Activated CD4-positive, CD25-positive, alpha-beta regulatory T cell (primary cell): ENCODE results near the gene THSD4.

Source experiments
- DNase-seq, 4 experiments: peaks; one replicate each; lab custom pipeline; 2025; lab: John Stamatoyannopoulos, UW

The THSD4 gene

GRCh38 chr15:71586463-71586862 lies 471.2 kb downstream of the THSD4 start:
- no peak for DNase-seq

- DNase-seq: no peak
These were observed 473.5 kb downstream of the THSD4 start for GRCh38 chr15:71588746-71589145.

DNA sequence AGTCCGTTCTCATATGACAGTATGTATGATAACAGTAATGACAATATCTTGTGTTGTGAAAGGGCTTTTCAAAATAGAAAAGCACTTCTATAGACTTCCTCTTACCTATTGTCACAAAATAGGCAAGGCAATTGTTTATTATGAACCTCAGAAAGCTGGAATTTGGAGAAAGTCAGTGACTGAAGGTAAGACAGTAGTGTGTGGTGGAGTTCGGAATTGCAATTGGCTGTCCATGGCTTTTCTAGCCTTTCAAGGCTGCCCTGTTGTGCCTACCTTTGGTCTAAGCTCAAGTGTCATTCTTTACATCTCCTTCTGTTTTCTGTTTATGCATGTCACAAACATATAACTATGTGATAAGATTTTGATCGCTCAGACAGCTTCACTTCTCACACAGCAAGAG lies 475.8 kb downstream of the THSD4 start:
- no peak for DNase-seq

- no peak for DNase-seq
These were observed 476.9 kb downstream of the THSD4 start for GRCh38 chr15:71592203-71592602.

GRCh38 chr15:71595846-71596553 lies 480.7 kb downstream of the THSD4 start:
- no peak for DNase-seq

DNA sequence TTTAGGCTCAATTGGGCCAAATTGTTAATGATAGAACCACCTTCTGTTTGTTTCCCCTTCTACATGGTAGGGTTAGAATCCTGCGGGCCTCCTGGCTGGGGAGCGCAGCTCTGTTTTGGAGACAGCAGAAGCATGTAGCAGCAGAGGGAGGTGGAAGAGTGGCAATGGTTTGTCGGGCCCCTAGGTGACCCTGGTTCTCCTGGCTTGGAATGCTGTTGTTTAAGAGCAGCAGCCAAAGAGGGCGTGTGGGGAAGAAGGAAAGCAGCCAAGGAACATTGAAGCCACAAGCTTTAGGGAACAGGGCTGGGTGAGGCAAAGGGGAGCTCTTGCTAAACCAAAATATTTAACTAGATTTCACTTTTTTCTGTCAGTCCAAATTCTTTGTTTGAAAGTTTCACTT lies 481.4 kb downstream of the THSD4 start:
- no peak for DNase-seq

DNA sequence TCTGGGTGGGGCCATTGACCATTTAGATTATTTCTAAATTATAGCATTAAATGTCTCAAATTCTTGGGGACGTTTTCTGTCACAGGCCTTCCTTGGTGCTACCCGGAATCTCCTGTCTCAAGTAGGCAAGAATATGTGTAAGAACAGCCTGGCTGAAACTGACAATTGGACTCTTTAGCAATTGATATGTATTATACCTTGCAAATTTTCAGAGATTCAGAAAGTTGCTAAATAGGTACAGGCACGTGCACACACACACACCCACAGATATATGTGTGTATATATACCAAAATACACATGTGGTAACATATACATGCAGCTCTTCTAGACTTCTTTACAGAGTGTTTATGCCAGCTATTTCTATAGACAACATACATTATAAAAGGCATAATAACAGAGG lies 481.9 kb downstream of the THSD4 start:
- DNase-seq: no peak

DNA sequence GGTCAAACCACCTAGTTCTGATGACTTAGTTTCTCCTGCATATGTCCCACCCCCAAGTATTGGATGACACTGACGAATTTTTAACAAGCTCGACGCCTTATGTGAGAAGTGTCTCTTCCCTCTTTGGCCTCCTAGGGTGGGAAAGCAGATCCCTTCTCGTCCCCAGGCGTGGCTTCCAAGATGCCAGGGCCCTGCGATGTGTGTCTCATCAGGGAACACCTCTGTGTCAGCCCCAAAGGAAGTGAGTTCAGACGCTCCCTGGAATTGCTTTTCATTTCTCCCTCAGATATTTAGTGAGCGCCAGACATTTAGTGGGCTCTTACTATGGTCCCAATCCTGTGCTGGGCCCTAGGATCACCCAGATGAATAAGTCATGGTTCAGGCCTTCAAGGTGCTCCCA lies 482.4 kb downstream of the THSD4 start:
- no peak for DNase-seq

DNA sequence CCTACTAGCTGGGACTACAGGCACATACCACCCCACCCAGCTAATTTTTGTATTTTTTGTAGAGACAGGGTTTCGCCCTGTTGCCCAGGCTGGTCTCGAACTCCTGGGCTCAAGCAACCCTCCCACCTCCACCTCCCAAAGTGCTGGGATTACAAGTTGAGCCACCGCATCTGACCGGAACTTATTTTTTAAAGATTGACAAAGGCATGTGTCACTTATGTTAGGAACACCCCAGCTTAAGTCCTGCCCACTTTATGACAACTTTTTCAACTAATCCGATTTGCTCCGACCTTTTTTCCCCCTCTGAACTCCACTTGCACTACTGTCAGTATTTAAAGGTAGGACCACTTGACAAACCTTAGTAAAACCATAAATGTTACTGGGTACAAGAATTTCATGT lies 483.5 kb downstream of the THSD4 start:
- no peak for DNase-seq

DNA sequence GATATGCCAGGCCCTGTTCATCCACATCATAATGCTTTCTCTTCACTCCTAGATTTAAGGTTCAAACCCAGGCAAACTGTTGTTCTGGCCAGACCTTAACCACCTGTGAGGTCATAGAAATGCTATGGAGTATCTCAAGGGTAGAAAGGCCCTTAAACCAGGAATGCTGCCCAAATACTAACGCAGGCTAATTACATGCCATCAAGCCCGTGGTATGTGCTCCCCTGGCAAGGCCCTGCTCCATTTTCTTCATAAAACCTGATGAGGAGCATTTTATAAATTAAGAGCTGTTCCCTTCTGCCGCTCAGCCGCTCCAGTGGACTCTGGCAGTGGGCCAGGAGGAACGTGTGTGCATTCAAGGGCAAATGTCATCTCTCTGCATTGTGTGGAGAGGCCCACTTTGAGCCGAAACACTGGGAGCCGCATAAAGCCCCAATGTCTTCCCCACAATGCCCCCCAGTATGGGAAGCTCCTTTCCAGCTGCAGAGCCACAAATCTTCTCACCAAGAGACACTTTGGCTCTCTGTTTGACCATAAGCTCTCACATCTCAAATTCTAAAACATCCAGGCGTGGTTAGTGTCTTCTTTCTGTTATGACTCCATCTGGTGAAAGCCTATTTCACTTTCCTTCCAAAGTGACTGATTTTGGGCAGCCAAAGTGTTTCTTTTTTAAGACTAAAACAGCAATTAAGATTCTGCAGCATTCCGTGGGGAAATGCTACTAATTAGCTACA lies 484.3 kb downstream of the THSD4 start:
- DNase-seq: no peak

DNA sequence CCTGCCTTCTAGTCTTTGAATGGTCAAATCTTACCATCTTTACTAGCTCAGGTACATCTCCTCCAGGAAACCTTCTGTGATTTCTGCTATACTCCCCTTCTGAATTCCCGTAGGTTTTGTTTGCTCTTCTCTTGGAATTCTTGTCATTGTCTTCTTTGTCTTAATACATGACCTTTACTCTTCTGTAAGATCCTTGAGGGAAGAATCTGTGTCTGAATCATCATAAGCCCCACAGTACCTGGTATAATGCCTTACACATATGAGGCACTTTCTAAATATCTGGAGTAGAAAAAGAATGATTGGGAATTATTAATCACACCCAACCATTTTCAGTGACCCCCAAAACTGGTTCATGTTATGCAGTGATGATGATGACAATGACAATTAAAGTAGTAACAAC lies 485.0 kb downstream of the THSD4 start:
- no peak for DNase-seq

- no peak for DNase-seq
These were observed 486.0 kb downstream of the THSD4 start for GRCh38 chr15:71601038-71601834.

DNA sequence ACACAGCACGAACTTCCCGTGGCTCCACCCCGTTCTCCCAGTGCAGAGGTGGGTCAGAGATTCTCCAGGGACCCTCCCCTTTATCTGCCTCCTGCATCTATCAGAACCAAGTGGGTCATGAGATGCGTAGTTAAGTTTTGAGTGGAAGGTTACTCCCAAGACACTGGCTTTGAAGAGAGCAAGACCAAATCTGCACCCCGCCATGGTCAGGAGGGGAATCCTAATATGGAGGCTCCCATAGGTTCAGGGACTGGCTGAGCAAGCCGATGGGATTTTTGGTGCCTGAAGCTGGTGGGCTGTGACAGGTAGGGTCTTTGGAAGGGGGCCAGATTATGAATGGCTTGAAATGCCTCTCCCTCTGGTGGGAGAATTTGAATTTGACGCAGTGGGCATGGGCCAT lies 488.1 kb downstream of the THSD4 start:
- DNase-seq: no peak

DNA sequence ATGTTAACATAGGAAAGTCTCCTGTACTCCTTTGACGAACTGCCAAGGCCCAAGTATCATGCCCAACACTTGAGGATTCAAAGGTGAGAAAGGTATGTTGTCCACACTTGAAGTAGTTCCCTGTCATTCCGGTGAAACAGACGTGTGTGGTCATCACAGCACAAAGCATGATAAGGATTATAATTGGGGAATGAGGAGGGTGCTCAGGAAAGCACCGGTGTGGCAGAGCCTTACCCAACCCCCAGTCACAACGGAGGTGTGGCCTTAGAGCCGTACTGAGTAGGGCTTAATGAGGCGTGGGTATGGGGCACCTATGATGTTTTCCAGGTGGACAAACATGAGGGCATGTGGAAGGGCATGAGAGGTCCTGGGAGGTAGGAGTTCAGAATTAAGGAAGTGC lies 492.1 kb downstream of the THSD4 start:
- DNase-seq: no peak

- no peak for DNase-seq
These were observed 495.7 kb downstream of the THSD4 start for GRCh38 chr15:71610728-71611552.

DNA sequence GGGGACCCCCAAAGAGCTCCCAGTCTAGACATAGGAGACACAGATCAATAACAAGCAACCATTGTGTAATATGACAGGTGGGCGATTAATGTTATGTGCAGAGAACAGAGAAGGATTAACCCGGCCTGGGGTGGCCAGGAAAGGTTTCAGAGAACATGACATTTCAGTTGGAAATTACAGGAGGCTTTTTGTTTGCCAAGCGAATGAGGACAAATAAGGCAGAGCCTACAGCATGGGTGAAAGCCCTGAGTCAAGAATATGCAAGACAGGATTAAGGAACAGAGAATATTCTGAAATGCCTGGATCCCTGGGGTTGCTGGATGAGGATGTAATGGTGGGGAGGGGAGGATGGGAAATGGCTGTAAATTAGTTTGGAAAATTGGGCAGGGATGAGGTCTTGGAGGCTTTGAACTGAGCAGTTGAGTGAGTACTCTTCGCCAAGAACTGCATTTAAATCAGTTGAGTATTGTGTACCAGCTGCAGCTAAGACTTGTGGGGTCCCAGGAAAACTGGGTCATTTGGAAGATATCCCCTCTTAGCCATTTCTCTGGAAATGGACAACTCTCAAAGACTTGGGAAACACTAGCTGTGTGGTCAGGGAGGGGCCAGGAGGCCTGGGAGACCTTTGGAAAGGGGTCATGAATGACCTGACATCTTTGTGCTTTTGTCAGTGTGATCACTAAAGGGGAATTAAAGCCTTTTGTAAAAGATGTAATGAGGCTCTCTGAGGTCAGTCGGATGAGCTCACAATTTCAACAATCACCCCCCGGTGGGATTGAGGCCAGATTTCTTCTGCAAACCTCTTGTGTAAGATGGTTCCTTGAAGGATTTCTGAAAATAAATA lies 496.5 kb downstream of the THSD4 start:
- DNase-seq: no peak

GRCh38 chr15:71612397-71612722 lies 497.1 kb downstream of the THSD4 start:
- DNase-seq: no peak

GRCh38 chr15:71612869-71613268 lies 497.6 kb downstream of the THSD4 start:
- DNase-seq: no peak

GRCh38 chr15:71623111-71623510 lies 507.8 kb downstream of the THSD4 start:
- DNase-seq: no peak

- no peak for DNase-seq
These were observed 511.4 kb downstream of the THSD4 start for GRCh38 chr15:71626596-71627088.

GRCh38 chr15:71627188-71627587 lies 511.9 kb downstream of the THSD4 start:
- DNase-seq: no peak
